IMR-90 (cell line): Measurements from ENCODE around the gene ADAP1.

Experiments
- BHLHE40 ChIP-seq: fragments of 150-350 bp; IDR thresholded peaks from 2 replicates; pipeline ENCODE4 v1.6.1; 2016; ENCODE audit warnings: mild to moderate bottlenecking, low read depth, low read length
- CEBPB ChIP-seq: IDR thresholded peaks from 2 replicates; pipeline ENCODE4 v1.6.1; 2012; ENCODE audit warnings: low read depth, low read length, improper control_type of control experiment
- MAFK ChIP-seq: IDR thresholded peaks from 2 replicates; pipeline ENCODE4 v1.6.1; 2012; ENCODE audit warnings: low read depth, low read length, improper control_type of control experiment
- MXI1 ChIP-seq: IDR thresholded peaks from 2 replicates; pipeline ENCODE4 v1.6.1; 2012; ENCODE audit warnings: low read depth, mild to moderate bottlenecking, low read length, moderate library complexity, borderline replicate concordance
- POLR2A ChIP-seq: IDR thresholded peaks from 2 replicates; pipeline ENCODE4 v1.6.1; 2012; ENCODE audit warnings: mild to moderate bottlenecking, low read depth, low read length
- TF ChIP-seq, protein P1 (sequence below): conservative IDR thresholded peaks from 2 replicates; pipeline ENCODE4 v1.5.1; 2012; ENCODE audit warnings: mild to moderate bottlenecking, low read depth, low read length, improper control_type of control experiment

DNA sequence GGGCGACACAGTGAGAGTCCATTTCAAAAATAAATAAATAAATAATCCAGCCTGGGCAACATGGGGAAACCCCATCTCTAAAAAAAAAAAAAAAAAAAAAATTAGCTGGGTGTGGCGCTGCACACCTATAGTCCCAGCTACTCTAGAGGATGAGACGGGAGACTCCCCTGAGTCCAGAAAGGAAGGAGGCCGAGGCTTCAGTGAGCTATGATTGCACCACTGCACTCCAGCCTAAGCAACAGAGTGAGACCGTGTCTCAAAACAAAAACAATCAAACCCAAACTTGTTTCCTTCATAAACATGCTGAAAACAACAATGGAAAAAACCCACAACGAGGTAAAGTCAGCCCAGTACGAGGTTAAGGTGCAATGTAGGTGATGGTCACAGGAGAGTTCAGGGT, 19.7 kb upstream of the ADAP1 start:
- TF ChIP-seq CEBPB (peak; percentile 61; the same call in 1 of the 2 replicates), POLR2A (no peak), BHLHE40 (no peak), MAFK (no peak), MXI1 (no peak)
- TF ChIP-seq, protein P1, sequence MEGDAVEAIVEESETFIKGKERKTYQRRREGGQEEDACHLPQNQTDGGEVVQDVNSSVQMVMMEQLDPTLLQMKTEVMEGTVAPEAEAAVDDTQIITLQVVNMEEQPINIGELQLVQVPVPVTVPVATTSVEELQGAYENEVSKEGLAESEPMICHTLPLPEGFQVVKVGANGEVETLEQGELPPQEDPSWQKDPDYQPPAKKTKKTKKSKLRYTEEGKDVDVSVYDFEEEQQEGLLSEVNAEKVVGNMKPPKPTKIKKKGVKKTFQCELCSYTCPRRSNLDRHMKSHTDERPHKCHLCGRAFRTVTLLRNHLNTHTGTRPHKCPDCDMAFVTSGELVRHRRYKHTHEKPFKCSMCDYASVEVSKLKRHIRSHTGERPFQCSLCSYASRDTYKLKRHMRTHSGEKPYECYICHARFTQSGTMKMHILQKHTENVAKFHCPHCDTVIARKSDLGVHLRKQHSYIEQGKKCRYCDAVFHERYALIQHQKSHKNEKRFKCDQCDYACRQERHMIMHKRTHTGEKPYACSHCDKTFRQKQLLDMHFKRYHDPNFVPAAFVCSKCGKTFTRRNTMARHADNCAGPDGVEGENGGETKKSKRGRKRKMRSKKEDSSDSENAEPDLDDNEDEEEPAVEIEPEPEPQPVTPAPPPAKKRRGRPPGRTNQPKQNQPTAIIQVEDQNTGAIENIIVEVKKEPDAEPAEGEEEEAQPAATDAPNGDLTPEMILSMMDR, result no peak
